CMK (cell line): Measurements from ENCODE around the gene GLA.

Experiments used
- DNase-seq: peaks from one replicate; pipeline ENCODE4 v3.0.0-alpha.2; 2010; ENCODE audit warnings: low read depth

Gene GLA

GRCh38 chrX:101349193-101349562 lies 58.5 kb downstream of the GLA start:
- DNase-seq: no peak

- no peak for DNase-seq
Measured at GRCh38 chrX:101348452-101349192, 59.1 kb downstream of the GLA start, which contains the start of gene TIMM8A. TIMM8A (minus strand) TSS chrX:101348742; CDS start chrX:101348664, 78 bp downstream.

- no peak for DNase-seq
Measured at GRCh38 chrX:101347859-101348451, 59.8 kb downstream of the GLA start.
